ENCODE measurements around the gene PDLIM4.

DNA sequence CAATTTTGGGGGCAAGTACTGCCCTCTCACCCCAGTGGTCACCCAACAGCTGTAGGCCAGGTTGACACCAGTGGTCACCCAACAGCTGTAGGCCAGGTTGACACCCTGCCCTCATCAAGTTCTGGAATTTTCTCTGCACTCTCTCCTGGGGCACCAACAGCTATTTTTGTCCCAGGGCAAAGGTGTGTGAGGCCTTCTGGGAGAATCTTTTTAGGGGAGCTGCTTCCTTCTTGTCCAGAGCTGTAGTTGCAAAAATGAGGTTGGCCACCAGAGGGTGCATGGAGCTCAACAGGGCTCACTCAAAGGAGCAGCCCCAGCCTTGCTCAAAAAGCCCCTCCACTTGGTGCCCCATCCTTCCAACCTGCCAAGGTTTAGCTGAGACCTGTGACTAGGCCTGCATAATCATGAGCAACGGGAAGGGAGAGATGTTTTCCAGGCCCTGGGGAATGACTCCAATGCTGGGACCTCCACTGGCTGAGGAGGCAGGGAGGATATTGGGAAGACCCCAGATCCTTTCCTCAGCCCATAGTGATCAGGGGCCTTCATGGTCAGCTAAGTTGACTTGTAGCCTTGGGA, 19.2 kb upstream of the PDLIM4 start:
- TF ChIP-seq TAF1 (IDR thresholded peaks at IDR 0.05; ENCODE audit: borderline replicate concordance, insufficient read depth, low read length) = no peak
- no peak for TF ChIP-seq SIN3A (IDR thresholded peaks at IDR 0.05; ENCODE audit: borderline replicate concordance, insufficient read depth, low read length)
- TF ChIP-seq, protein P1, sequence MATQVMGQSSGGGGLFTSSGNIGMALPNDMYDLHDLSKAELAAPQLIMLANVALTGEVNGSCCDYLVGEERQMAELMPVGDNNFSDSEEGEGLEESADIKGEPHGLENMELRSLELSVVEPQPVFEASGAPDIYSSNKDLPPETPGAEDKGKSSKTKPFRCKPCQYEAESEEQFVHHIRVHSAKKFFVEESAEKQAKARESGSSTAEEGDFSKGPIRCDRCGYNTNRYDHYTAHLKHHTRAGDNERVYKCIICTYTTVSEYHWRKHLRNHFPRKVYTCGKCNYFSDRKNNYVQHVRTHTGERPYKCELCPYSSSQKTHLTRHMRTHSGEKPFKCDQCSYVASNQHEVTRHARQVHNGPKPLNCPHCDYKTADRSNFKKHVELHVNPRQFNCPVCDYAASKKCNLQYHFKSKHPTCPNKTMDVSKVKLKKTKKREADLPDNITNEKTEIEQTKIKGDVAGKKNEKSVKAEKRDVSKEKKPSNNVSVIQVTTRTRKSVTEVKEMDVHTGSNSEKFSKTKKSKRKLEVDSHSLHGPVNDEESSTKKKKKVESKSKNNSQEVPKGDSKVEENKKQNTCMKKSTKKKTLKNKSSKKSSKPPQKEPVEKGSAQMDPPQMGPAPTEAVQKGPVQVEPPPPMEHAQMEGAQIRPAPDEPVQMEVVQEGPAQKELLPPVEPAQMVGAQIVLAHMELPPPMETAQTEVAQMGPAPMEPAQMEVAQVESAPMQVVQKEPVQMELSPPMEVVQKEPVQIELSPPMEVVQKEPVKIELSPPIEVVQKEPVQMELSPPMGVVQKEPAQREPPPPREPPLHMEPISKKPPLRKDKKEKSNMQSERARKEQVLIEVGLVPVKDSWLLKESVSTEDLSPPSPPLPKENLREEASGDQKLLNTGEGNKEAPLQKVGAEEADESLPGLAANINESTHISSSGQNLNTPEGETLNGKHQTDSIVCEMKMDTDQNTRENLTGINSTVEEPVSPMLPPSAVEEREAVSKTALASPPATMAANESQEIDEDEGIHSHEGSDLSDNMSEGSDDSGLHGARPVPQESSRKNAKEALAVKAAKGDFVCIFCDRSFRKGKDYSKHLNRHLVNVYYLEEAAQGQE (IDR thresholded peaks at IDR 0.05; ENCODE audit: insufficient read depth in 1 of 2, low read depth in 2 of 2, low read length in 2 of 2) = no peak
